PFSK-1 (cell line): ENCODE results near the gene SP4.

Experiments used
- FOXP2 ChIP-seq: optimal IDR thresholded peaks from 2 replicates; pipeline ENCODE3; 2011; ENCODE audit warnings: borderline replicate concordance, control low read depth, inconsistent platforms; ENCODE audit not compliant: insufficient read depth; ENCODE audit errors: extremely low read length, extremely low read depth
- POLR2AphosphoS5 ChIP-seq: IDR thresholded peaks from 2 replicates; pipeline ENCODE4 v1.6.1; 2012; ENCODE audit warnings: low read depth, mild to moderate bottlenecking, control low read depth, low read length, moderate library complexity
- REST ChIP-seq, 2 experiments: IDR thresholded peaks; 2 replicates each; pipeline versions ENCODE4 v1.6.1 to v1.8.0; 2011 to 2012; ENCODE audit warnings: low read depth in 2 of 2, low read length in 2 of 2, control low read depth in 1 of 2, inconsistent platforms in 1 of 2, mild to moderate bottlenecking in 1 of 2, moderate library complexity in 1 of 2; ENCODE audit not compliant: insufficient read depth in 1 of 2
- SIN3A ChIP-seq: IDR thresholded peaks from 2 replicates; pipeline ENCODE4 v1.6.1; 2012; ENCODE audit warnings: mild to moderate bottlenecking, low read length, moderate library complexity, borderline replicate concordance; ENCODE audit not compliant: insufficient read depth
- TAF1 ChIP-seq: IDR thresholded peaks from 2 replicates; pipeline ENCODE4 v1.6.1; 2012; ENCODE audit warnings: low read length, control low read depth, borderline replicate concordance; ENCODE audit not compliant: insufficient read depth

The SP4 gene

DNA sequence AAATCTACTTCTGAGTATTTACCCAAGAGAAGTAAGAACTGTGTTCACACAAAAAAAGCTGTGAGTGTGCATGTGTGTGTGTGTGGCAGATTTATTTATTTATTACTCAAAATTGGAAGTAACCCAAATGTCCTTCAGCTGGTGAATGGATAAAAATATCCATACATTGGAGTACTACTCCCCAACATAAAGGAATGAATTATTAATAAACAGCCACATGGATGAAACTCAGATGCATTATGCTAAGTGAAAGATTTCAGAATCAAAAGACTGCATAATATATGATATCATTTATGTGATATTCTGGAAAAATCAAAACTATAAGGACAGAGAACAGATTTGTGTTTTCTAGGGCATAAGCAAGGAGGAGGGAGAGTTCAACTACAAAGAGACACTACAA lies 67.8 kb downstream of the SP4 start:
- TF ChIP-seq REST (IDR thresholded peaks at IDR 0.05; ENCODE audit: insufficient read depth in 1 of 2, low read depth in 2 of 2, low read length in 2 of 2) (no peak), POLR2AphosphoS5 (no peak), TAF1 (no peak), SIN3A (no peak), FOXP2 (no peak)

DNA sequence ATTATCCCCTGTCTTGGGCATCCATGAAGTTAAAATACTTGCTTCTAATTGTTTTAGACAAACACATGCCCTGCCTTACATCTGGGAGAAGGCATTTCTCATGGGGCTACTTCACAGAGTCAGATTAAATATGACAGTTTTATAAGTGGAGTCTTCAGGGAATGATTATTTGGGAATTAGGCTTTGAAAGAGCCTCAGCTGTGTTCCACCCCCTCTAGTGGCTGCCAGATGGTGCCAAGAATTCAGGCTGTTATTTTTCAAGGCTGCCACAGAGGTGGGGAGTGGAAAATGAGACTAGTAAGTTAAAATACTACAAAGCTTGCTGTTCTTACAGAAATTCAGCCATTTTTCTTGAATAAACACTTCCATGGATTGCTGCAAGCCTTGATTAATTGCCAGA lies 69.2 kb downstream of the SP4 start:
- TF ChIP-seq POLR2AphosphoS5 (no peak), FOXP2 (no peak), TAF1 (no peak), REST (IDR thresholded peaks at IDR 0.05; ENCODE audit: insufficient read depth in 1 of 2, low read depth in 2 of 2, low read length in 2 of 2) (no peak), SIN3A (no peak)

GRCh38 chr7:21500117-21500832 lies 72.4 kb downstream of the SP4 start:
- no peak for TF ChIP-seq REST (IDR thresholded peaks at IDR 0.05; ENCODE audit: insufficient read depth in 1 of 2, low read depth in 2 of 2, low read length in 2 of 2)
- TF ChIP-seq SIN3A: no peak
- TF ChIP-seq FOXP2: no peak
- TF ChIP-seq TAF1: no peak
- TF ChIP-seq POLR2AphosphoS5: no peak

DNA sequence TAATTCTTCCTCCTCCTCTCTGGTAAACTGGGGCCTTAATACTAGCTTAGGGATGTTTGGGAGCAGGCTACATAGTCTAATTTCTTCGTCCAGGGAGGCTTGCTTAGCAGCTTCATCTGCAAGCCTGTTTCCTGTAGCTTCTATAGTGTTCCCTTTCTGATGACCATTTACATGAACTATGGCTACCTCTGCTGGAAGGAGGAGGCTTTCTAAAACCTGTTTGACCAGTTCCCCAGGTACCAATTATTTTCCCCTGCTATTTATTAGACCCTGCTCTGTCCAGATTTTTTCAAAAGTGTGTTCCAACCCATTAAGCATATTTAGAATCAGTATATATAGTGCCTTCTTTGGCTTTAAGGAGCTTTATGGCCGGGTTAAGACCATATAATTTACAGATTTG lies 76.1 kb downstream of the SP4 start:
- no peak for TF ChIP-seq POLR2AphosphoS5
- no peak for TF ChIP-seq FOXP2
- no peak for TF ChIP-seq TAF1
- no peak for TF ChIP-seq SIN3A
- no peak for TF ChIP-seq REST (IDR thresholded peaks at IDR 0.05; ENCODE audit: insufficient read depth in 1 of 2, low read depth in 2 of 2, low read length in 2 of 2)
